Activated T-cell treated with anti-CD3 and anti-CD28 coated beads, Interleukin-2, amount 50 U/mL, for 4 hours (primary cell): Measurements from ENCODE around the gene DPM2. TPM values are rescaled to one million over a fixed set of nuclear protein-coding genes. Genes with fewer than 3 reads are reported as not detected.

Experiments
- ATAC-seq, 2 donors: fragments of 200-7000 bp; cut with Tn5 transposase; one replicate each; pipeline ENCODE4 v1.10.0; 2021
- DNase-seq: peaks from one replicate; pipeline ENCODE4 v3.0.0-alpha.2; 2020
- H3K27me3 Mint-ChIP-seq: one replicate; pipeline ENCODE4 v1.8.0; 2021; ENCODE audit warnings: low read depth, mixed read lengths
- H3K36me3 Mint-ChIP-seq: one replicate; pipeline ENCODE4 v1.8.0; 2022; ENCODE audit warnings: mixed read lengths; ENCODE audit not compliant: insufficient read depth
- H3K4me1 Mint-ChIP-seq: one replicate; pipeline ENCODE4 v1.8.0; 2021; ENCODE audit warnings: low read depth, mixed read lengths
- H3K4me3 Mint-ChIP-seq: one replicate; pipeline ENCODE4 v1.8.0; 2021; ENCODE audit warnings: mild to moderate bottlenecking, moderate library complexity, mixed read lengths
- H3K9me3 Mint-ChIP-seq: one replicate; pipeline ENCODE4 v1.8.0; 2021; ENCODE audit warnings: mixed read lengths
- total RNA-seq, 3 donors: library from RNA; stranded (reverse); gene quantifications; one replicate each; pipeline ENCODE4 v1.2.1, GENCODE V29; 2021

The DPM2 gene
- total RNA-seq, 3 donors from 2014 or later, result 89.6 to 91.5 (median 89.9) TPM

DNA sequence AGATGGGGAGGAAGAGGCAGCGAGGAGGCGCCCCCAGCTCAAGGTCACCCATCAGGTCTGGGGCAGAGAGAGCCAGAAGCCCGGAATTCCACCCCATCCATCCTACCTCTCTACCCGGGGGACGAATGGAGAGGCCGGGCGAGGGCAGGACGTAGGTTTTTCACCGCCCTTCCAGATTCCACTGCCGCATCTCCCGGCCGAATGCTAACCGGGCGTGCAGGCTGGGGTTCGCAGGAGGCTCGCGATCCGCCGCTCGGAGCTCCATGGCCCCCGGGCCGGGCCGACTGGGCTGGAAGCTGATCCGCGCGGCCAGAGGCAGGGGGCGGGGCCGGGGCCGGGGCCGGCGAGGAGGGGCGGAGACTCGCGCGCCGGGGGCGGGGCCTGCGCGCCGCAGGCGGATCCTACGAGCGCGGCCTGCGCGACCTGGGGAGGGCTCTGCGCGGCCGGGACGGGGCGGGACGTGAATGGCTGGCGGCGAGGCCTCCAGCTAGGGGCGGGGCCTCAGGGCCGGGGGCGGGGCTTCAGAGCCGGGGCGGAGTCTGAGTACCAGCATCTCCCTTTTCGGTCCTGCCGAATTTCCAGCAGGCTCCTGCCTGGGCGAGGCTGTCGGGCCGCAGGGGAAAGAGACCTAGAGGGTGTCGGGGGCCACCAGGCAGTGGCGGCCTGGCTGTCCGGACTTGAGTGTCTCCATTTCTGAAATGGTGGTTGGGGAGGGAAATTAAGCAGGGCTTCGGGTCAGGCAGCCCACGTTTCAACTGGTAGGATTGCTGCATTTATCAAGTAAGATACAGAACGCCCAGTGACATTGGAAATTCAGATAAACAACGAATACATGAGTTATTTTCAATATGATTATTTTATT lies 20.7 kb downstream of the DPM2 start, which contains the start of gene ST6GALNAC4:
Gene ST6GALNAC4, minus strand, starts transcription at position 322 of the 862 bp plus-strand sequence. CDS start 622 bp downstream, outside the sequence.
- peak; percentile 95 for DNase-seq
- H3K4me1 Mint-ChIP-seq, result peaks cover 47% of the 10 kb centered on the region
- H3K4me3 Mint-ChIP-seq, result peak within 1 kb of the TSS; percentile 83
- H3K36me3 Mint-ChIP-seq, result no peaks in the 10 kb centered on the region
- no peaks in the 10 kb centered on the region for H3K9me3 Mint-ChIP-seq
- ATAC-seq, result peak; percentile 96 to 98
- H3K27me3 Mint-ChIP-seq, result no peaks in the 10 kb centered on the region

DNA sequence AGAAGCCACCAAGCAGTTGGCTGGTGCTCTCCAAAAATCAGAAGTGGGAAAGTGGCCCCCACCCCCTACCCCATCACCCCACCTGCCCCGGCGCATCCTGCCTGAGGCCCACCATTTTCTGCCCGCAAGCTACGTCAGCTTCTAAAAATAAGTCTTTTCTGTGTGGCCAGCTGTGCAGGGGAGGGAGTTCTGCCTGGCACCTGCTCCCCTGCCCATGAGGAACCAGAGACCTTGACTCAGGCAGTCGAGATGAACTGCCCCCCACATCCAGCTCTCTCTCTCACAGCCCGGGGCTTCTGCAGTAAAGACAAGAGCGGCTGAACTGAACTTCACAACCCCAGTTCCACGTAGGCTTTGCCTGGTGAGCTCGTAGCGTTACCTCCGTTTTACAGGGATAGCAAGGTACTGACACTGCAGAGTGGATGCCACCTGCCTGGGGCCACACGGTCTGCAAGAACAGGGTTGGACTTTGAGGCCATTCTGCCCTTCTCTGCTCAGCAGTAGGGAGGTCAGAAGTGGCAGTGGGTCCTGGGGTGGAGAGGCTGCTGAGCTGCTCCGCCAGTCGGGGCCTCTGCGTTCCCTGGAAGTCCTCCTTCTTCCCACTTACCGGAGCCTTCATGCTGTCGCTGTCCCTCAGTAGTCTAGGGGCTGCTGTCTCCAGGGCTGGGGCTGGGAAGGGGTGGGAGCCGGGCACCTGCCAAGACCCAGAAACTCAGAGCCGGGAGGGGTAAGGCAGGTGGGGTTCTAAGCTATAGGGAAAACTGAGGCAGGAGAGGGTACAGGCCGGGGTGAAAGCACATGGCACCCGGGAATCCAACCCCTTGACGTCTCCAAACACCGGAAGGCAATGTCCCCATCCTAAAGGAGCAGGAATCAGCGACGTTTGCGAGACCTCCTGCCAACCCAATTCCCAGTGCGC lies 21.6 kb downstream of the DPM2 start:
- Mint-ChIP-seq H3K4me3 (peak overlapping the region; percentile 83), H3K27me3 (no peaks in the 10 kb centered on the region), H3K9me3 (no peaks in the 10 kb centered on the region), H3K36me3 (peaks cover 6% of the 10 kb centered on the region), H3K4me1 (peaks cover 50% of the 10 kb centered on the region)
- ATAC-seq (peak in 1 of 2 donors; percentile 2), DNase-seq (no peak)

DNA sequence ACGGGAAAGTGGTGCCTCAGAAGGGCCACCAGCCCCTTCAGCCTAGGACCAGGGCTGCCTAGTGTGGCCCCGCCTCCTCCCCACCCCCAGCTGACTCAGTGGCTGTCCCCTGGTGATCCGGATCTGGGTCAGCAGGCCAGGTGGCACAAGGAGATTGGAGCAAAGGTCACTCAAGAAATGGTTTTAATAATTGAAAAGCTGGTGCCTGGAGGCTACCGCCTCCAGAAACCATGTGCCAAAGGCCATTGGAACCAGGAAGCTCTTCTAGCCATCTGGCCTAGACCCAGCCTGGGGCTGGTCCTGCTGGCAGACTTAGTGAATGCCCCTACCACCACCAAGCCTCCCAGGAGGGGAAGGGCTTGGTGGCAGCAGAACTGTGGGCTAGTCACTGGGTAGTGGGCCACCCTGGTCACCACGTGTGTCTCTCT lies 22.3 kb downstream of the DPM2 start:
- H3K36me3 Mint-ChIP-seq, result peaks cover 11% of the 10 kb centered on the region
- DNase-seq, result no peak
- ATAC-seq, result no peak
- H3K27me3 Mint-ChIP-seq, result no peaks in the 10 kb centered on the region
- H3K4me1 Mint-ChIP-seq, result peaks cover 55% of the 10 kb centered on the region
- H3K4me3 Mint-ChIP-seq, result peak overlapping the region; percentile 83
- no peaks in the 10 kb centered on the region for H3K9me3 Mint-ChIP-seq

DNA sequence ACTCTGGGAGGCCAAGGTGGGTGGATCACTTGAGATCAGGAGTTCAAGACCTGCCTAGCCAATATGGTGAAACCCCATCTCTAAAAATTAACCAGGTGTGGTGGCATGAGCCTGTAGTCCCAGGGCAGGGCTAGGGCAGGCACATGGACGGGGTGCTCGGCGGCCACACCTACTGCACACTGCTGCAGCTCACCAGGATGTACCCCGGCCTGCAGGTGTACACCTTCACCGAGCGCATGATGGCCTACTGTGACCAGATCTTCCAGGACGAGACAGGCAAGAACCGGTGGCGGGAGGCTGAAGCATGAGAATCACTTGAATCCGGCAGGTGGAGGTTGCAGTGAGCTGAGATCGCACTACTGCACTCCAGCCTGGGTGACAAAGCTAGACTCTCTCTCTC lies 24.0 kb downstream of the DPM2 start:
- DNase-seq (no peak), ATAC-seq (no peak)
- Mint-ChIP-seq H3K36me3 (peaks cover 14% of the 10 kb centered on the region), H3K4me3 (no peak overlapping the region), H3K27me3 (no peaks in the 10 kb centered on the region), H3K4me1 (peaks cover 44% of the 10 kb centered on the region), H3K9me3 (no peaks in the 10 kb centered on the region)

DNA sequence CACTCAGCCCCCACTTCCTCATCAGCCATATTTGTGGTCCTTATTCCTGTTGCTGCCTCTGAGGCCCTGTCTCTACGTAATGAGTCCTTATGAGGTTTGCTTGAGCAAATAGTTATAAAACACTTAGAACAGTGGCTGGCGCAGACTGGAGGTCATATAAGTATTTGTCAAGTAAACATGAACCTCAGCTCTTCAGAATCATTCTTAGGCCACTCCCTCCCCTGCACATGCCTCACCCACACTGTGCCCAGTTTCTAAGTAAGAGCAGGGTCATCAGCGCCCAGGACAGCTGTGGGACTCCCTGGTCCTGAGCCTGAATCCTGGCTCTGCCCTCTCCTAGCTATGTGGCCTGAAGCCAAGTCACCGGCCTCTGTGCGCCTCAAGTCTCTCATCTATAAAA lies 24.8 kb downstream of the DPM2 start:
- ATAC-seq, result no peak
- Mint-ChIP-seq H3K4me1 (peaks cover 36% of the 10 kb centered on the region), H3K4me3 (no peak overlapping the region)

DNA sequence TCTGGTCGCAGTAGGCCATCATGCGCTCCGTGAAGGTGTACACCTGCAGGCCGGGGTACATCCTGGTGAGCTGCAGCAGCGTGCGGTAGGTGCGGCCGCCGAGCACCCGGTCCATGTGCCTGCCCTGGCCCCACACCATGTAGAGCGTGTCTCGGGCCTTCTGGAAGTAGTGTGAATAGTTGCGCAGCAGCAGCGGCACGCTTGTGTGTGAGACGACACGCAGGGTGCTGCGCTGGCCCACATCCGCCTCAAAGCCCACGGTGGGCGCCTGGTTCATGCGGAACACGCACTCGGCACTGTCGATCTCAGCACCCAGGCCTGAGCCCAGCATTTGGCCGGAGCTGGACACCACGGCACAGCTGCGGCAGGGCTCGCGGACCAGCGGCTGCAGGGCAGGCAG lies 25.4 kb downstream of the DPM2 start:
- DNase-seq (no peak), ATAC-seq (no peak)
- Mint-ChIP-seq H3K36me3 (peaks cover 14% of the 10 kb centered on the region), H3K4me3 (no peak overlapping the region), H3K27me3 (no peaks in the 10 kb centered on the region), H3K9me3 (no peaks in the 10 kb centered on the region), H3K4me1 (peaks cover 33% of the 10 kb centered on the region)

More for the DNA sequence above, 24.8 kb downstream of the DPM2 start:
- no peaks in the 10 kb centered on the region for H3K9me3 Mint-ChIP-seq
- peaks cover 14% of the 10 kb centered on the region for H3K36me3 Mint-ChIP-seq
- no peaks in the 10 kb centered on the region for H3K27me3 Mint-ChIP-seq
- no peak for DNase-seq

DNA sequence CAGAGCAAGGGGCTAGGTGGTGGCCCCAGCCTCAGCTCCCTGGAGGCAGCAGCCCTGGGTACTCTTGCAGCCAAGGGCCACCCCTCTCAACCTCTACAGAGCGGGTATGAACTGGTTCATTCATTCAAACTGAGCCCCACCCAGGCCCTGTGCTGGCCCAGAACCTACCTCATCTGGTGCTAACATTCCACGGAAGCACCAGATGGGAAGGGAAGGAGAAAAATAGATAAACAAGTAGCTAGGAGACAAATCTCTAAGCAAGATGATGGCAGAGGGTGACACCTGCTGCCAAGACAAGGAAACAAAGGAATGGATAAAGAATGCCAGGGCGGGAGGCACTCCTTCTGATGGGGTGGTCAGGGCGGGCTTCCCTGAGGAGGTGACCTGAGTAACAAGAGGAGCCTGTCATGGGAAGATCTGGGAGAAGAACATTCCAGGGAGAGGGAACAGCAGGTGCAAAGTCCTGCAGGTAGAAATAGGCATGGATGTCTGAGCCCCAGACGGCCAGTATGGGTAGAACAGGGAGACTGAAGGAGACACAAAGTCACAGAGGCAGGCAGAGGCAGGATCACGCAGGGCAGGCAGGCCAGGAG lies 26.9 kb downstream of the DPM2 start:
- Mint-ChIP-seq H3K27me3 (no peaks in the 10 kb centered on the region), H3K4me3 (no peak overlapping the region), H3K4me1 (peaks cover 40% of the 10 kb centered on the region), H3K36me3 (peaks cover 14% of the 10 kb centered on the region), H3K9me3 (no peaks in the 10 kb centered on the region)
- no peak for DNase-seq
- no peak for ATAC-seq

DNA sequence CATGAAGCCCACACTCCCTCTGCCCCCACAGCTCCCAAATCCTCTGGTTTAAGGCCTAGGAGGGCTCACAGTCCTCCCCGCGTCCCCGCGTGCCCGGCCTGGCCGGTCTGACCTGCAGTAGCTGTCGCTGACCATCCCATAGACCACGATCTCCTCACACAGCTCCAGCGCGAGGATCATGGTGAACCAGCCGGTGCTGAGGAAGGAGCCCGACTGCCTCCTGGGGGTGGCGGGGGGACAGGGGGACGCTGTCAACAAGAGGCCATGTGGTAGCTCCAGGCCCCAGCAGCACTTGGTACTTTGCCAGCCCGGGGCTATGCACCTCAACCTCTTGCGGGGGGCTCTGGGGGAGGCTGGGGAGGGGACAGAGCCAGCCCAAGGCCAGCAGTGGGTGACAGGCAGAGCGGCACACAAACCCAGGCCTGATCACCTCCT lies 27.8 kb downstream of the DPM2 start:
- Mint-ChIP-seq H3K36me3 (peaks cover 14% of the 10 kb centered on the region), H3K9me3 (no peaks in the 10 kb centered on the region), H3K4me3 (no peak overlapping the region), H3K4me1 (peaks cover 41% of the 10 kb centered on the region), H3K27me3 (no peaks in the 10 kb centered on the region)
- no peak for DNase-seq
- no peak for ATAC-seq

DNA sequence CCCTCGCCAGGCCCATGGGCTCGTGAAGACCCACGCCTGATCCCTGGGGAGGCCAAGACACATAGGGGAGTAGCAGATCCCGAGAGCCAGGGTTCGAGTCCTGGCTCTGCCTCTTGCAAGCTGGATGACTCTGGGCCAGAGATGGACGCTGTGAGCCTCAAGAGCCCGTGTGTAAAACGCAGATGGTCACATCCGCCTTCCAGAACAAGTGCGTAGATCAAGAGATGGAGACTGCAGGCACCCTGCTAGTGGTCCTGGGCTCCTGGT lies 29.1 kb downstream of the DPM2 start:
- H3K4me3 Mint-ChIP-seq, result no peak overlapping the region
- DNase-seq (no peak), ATAC-seq (no peak)
- H3K9me3 Mint-ChIP-seq, result no peaks in the 10 kb centered on the region
- H3K27me3 Mint-ChIP-seq, result no peaks in the 10 kb centered on the region
- H3K4me1 Mint-ChIP-seq, result peaks cover 51% of the 10 kb centered on the region
- H3K36me3 Mint-ChIP-seq, result peaks cover 14% of the 10 kb centered on the region

DNA sequence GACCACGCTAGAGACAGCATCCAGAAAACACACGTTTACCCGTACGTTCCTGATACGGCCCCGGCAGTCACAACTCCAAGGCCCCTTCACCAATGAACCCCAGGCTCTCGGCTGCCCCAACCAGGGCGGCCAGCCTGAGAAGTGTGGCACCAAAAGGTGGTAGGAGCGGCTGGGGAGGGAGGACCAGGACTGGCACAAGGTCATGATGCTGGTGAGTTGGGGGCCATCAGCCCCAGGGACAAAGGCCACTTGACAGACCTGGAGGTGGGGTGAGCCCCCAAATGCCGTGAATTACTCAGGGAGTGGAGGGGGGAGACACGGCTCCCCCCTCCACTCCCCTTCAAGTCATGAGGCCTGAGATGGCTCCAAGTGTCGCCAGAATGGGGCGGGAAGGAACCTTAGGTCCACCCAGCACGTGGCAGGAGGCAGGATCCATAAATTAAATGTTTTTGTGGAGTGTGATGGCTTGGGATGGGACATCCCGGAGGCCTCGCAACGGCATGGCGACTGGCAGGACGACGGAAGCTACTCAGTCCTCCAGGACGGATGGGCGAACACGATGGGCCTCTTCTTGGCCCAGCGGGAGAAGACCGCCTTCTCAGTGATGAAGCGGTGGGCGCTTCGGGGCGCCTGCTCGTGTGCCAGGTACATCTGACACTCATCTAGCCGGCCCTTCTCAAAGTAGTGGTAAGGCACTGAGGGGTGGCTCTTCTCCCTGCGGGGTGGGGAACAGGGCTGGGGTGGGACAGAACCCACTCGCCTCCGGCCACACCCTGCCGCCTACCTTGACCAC lies 29.6 kb downstream of the DPM2 start:
- Mint-ChIP-seq H3K4me1 (peaks cover 56% of the 10 kb centered on the region), H3K36me3 (peaks cover 14% of the 10 kb centered on the region), H3K27me3 (no peaks in the 10 kb centered on the region), H3K9me3 (no peaks in the 10 kb centered on the region), H3K4me3 (no peak overlapping the region)
- ATAC-seq, result no peak
- no peak for DNase-seq

DNA sequence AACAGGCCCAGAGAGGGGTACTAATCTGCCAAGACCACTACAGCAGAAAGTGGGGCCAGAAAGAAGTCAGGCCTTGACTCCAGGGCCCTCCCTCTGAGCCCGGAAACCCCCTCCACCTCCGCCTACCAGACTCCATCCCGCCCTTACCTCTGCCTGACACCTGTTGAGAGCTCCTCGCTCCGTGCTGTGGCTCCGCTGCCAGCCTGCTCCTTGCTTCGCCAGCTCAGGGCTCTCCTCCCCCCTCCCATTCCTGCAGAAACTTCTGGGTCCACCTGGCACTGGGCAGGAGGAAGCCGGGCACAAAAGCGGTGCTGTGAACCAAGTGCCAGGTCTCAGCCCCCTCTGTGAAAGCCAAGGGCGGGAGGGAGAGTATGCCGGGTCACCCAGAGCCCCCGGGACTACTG lies 31.9 kb downstream of the DPM2 start:
- no peaks in the 10 kb centered on the region for H3K9me3 Mint-ChIP-seq
- H3K4me1 Mint-ChIP-seq, result peaks cover 58% of the 10 kb centered on the region
- peak overlapping the region; percentile 86 for H3K4me3 Mint-ChIP-seq
- DNase-seq (peak; percentile 63), ATAC-seq (peak; percentile 71 to 73)
- peaks cover 6% of the 10 kb centered on the region for H3K36me3 Mint-ChIP-seq
- no peaks in the 10 kb centered on the region for H3K27me3 Mint-ChIP-seq

DNA sequence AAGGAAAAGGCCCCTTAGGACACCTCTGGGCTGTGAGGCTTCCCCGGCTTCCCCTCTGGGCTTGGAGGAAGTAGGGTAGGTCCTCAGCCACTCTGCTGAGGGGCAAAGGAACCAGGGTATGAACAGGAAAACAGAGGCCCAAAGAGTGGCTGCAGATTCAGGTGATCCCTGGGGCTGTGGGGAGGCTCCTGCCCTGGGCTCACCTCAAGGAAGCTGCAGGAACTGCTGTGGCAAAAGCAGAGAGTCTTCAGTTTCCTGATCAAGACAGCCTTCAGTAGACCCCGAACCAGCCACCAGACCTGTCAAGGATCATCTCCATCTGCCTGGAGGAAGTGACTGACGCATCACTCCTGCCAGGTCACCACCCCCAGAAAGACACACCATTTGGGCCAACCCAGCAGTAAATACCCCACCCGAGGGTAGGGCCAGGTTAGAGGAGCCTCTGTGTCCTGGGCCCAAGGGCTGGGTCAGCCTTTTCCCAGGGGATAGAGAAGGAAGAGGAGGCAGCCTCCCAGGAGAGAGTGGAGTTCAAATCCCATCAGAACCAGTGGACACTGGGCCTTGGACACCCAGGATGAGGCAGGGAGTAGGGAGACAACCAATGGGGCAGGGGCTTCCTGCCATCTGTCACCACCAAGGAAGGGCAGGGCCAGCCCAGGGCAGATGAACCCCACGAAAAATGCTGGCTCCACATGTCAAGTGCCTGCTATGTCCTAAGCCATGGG lies 32.5 kb downstream of the DPM2 start:
- peaks cover 4% of the 10 kb centered on the region for H3K36me3 Mint-ChIP-seq
- peak; percentile 70 to 73 for ATAC-seq
- peak overlapping the region; percentile 86 for H3K4me3 Mint-ChIP-seq
- no peaks in the 10 kb centered on the region for H3K27me3 Mint-ChIP-seq
- peak; percentile 51 for DNase-seq
- H3K9me3 Mint-ChIP-seq, result no peaks in the 10 kb centered on the region
- peaks cover 55% of the 10 kb centered on the region for H3K4me1 Mint-ChIP-seq

DNA sequence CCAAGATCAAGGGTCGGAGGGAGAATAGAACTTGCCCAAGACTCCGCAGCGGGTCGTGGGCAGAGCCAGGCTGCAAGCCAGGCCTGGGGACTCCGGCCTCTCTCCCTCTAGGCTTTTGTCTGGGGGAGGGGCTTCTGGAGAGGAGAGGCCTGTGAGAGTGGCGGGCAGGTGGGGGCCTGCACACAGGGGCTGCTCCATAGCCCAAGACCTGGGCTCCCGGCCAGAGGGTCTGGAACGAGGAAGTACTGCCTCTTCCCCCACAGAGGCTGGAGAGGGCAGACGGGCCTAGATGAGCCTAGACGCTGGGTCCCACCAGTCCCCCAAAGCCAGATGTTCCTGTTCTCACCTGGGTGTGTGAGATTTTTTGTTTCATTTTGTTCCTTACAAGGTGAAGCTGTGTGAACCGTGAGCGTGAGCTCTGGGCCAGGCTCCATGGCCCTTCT lies 33.1 kb downstream of the DPM2 start:
- peak overlapping the region; percentile 86 for H3K4me3 Mint-ChIP-seq
- no peak for DNase-seq
- peaks cover 2% of the 10 kb centered on the region for H3K36me3 Mint-ChIP-seq
- H3K4me1 Mint-ChIP-seq, result peaks cover 60% of the 10 kb centered on the region
- H3K27me3 Mint-ChIP-seq, result no peaks in the 10 kb centered on the region
- H3K9me3 Mint-ChIP-seq, result no peaks in the 10 kb centered on the region
- ATAC-seq, result peak; percentile 3 to 5
